ENCODE measurements around the gene CRACR2A.

Gene CRACR2A

DNA sequence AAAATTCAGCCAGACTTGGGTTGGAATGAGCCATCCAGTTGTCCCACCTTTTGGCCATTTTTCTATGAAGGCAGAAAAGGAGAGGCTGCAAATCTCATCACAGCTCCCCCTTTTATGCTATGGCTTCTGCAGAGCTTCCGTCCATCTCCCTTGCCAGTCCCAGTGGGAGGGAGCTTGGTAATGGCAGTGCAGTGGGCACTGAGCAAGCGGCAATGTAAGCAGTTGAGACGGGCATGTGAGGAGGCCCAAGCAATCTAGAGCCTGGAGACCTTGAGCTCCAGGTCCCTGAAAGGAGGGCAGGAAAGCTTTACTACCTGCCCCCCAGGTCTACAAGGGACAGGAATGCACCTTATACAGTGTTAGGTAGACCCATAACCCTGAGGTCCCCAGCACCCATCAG, 73.1 kb downstream of the CRACR2A start:
- H4K20me1 ChIP-seq (ENCODE audit: insufficient read depth, low read length) = no peaks in the 10 kb centered on the region
- no peak overlapping the region for H3K4me2 ChIP-seq (ENCODE audit: low read length)
- H3K36me3 ChIP-seq (replicated peaks; ENCODE audit: low read depth, low read length) = peaks cover 14% of the 10 kb centered on the region
- no peaks in the 10 kb centered on the region for H3K79me2 ChIP-seq (ENCODE audit: low read length)
- TF ChIP-seq, protein P1, sequence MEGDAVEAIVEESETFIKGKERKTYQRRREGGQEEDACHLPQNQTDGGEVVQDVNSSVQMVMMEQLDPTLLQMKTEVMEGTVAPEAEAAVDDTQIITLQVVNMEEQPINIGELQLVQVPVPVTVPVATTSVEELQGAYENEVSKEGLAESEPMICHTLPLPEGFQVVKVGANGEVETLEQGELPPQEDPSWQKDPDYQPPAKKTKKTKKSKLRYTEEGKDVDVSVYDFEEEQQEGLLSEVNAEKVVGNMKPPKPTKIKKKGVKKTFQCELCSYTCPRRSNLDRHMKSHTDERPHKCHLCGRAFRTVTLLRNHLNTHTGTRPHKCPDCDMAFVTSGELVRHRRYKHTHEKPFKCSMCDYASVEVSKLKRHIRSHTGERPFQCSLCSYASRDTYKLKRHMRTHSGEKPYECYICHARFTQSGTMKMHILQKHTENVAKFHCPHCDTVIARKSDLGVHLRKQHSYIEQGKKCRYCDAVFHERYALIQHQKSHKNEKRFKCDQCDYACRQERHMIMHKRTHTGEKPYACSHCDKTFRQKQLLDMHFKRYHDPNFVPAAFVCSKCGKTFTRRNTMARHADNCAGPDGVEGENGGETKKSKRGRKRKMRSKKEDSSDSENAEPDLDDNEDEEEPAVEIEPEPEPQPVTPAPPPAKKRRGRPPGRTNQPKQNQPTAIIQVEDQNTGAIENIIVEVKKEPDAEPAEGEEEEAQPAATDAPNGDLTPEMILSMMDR (IDR thresholded peaks at IDR 0.05; ENCODE audit: low read depth, low read length) = no peak
- TF ChIP-seq EZH2phosphoT487 (IDR thresholded peaks at IDR 0.05; ENCODE audit: low read depth) = no peak
- no peak overlapping the region for H3K27ac ChIP-seq (ENCODE audit: low read length)
- H2AFZ ChIP-seq (ENCODE audit: low read depth, low read length) = no peak overlapping the region
- H3K4me1 ChIP-seq (ENCODE audit: low read length) = no peaks in the 10 kb centered on the region
- no peak overlapping the region for H3K4me3 ChIP-seq (ENCODE audit: low read length)
- no peaks in the 10 kb centered on the region for H3K27me3 ChIP-seq (ENCODE audit: low read depth, low read length)
- no peaks in the 10 kb centered on the region for H3K9me3 ChIP-seq (ENCODE audit: insufficient read depth, low read length)
- H3K9ac ChIP-seq (ENCODE audit: low read length) = no peak overlapping the region

DNA sequence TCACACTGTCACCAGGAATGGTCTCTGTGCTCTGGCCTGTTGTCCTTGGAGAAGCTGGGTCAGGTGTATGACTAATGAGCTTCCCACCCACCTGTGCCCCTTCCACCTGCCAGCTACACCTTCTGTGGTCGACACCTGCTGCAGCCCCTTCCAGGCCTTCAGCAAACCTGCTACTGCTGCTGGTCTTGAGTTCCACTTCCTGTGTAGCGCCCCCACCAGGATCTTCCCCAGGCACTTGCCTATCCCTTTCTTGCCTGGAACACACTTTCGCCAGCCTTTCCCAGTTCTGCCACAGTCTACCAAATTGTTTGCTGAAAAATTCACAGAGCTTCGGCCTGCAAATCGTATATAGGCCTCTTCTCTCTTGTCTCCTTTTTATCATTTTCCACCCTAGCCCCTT, 75.3 kb downstream of the CRACR2A start:
- H2AFZ ChIP-seq (ENCODE audit: low read depth, low read length) = no peak overlapping the region
- no peak overlapping the region for H3K27ac ChIP-seq (ENCODE audit: low read length)
- H3K4me2 ChIP-seq (ENCODE audit: low read length) = no peak overlapping the region
- no peak overlapping the region for H3K4me3 ChIP-seq (ENCODE audit: low read length)
- H3K9me3 ChIP-seq (ENCODE audit: insufficient read depth, low read length) = no peaks in the 10 kb centered on the region
- H3K36me3 ChIP-seq (replicated peaks; ENCODE audit: low read depth, low read length) = peaks cover 22% of the 10 kb centered on the region
- H3K4me1 ChIP-seq (ENCODE audit: low read length) = no peaks in the 10 kb centered on the region
- H3K27me3 ChIP-seq (ENCODE audit: low read depth, low read length) = no peaks in the 10 kb centered on the region
- H3K79me2 ChIP-seq (ENCODE audit: low read length) = no peaks in the 10 kb centered on the region
- H3K9ac ChIP-seq (ENCODE audit: low read length) = no peak overlapping the region
- H4K20me1 ChIP-seq (ENCODE audit: insufficient read depth, low read length) = no peaks in the 10 kb centered on the region
- TF ChIP-seq, protein P1 (IDR thresholded peaks at IDR 0.05; ENCODE audit: low read depth, low read length) = no peak; the same call in 1 of the 2 replicates
- no peak for TF ChIP-seq EZH2phosphoT487 (IDR thresholded peaks at IDR 0.05; ENCODE audit: low read depth)

DNA sequence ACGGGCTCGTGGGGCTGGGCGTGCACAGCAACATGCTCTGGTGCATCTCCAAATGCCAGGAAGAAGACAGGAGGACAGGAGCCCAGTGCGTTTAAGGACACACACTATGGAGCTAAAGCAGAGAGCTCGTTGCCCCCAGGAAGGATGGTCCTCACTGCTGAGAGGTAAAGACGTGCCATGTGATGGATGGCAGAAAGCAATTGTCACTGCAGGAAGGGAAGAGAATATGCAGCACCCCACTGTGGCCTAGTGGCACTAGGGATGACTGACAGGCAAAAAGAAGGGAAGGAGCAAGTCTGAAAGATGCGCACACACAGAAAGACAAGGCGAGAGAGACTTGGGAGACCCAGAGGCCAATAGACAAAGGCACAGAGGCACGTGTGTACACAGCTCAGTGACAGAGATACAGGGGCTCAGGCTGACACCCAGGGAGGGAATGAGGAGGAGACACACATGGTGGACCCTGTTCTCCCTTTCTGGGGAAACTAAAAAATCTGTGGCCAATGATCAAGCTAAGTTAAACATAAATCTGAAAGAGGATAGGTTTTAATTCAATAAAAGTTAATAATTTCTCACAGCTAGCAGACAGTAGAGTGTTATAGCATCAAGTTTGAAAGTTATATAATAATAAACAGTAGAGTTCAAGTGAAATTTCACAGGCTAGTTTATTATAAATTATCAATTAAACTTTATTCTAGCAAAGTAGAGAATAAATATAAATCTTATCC, 78.8 kb downstream of the CRACR2A start:
- peaks cover 22% of the 10 kb centered on the region for H3K36me3 ChIP-seq (replicated peaks; ENCODE audit: low read depth, low read length)
- TF ChIP-seq, protein P1 (IDR thresholded peaks at IDR 0.05; ENCODE audit: low read depth, low read length) = no peak
- TF ChIP-seq EZH2phosphoT487 (IDR thresholded peaks at IDR 0.05; ENCODE audit: low read depth) = no peak
- no peak overlapping the region for H2AFZ ChIP-seq (ENCODE audit: low read depth, low read length)
- no peaks in the 10 kb centered on the region for H3K27me3 ChIP-seq (ENCODE audit: low read depth, low read length)
- H3K79me2 ChIP-seq (ENCODE audit: low read length) = no peaks in the 10 kb centered on the region
- no peak overlapping the region for H3K4me3 ChIP-seq (ENCODE audit: low read length)
- H3K9me3 ChIP-seq (ENCODE audit: insufficient read depth, low read length) = no peaks in the 10 kb centered on the region
- H3K27ac ChIP-seq (ENCODE audit: low read length) = no peak overlapping the region
- H3K4me2 ChIP-seq (ENCODE audit: low read length) = no peak overlapping the region
- no peak overlapping the region for H3K9ac ChIP-seq (ENCODE audit: low read length)
- H4K20me1 ChIP-seq (ENCODE audit: insufficient read depth, low read length) = no peaks in the 10 kb centered on the region
- no peaks in the 10 kb centered on the region for H3K4me1 ChIP-seq (ENCODE audit: low read length)

DNA sequence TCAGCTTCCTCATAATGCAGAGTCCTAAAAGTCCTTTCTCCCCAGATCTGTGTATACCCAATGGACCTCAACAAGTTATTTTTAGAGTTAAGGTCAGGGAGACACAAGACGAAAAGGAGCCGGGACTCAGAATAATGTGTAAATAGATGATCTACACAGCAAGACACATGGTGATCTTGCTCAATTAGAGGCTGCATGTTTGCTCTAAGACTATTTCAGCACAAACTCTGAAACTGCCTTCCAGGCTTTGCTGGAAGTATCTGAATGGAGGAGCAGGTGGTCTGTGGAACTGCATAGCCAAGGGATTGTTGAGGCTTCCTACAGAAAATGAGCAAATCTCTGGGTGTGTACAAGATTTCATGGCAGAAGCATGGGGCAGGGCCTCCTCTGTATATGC, 80.8 kb downstream of the CRACR2A start:
- Histone ChIP-seq H2AFZ (ENCODE audit: low read depth, low read length) (no peak overlapping the region), H3K27me3 (ENCODE audit: low read depth, low read length) (no peaks in the 10 kb centered on the region), H3K36me3 (replicated peaks; ENCODE audit: low read depth, low read length) (peaks cover 13% of the 10 kb centered on the region), H3K4me1 (ENCODE audit: low read length) (no peaks in the 10 kb centered on the region), H4K20me1 (ENCODE audit: insufficient read depth, low read length) (no peaks in the 10 kb centered on the region), H3K79me2 (ENCODE audit: low read length) (no peaks in the 10 kb centered on the region), H3K4me2 (ENCODE audit: low read length) (no peak overlapping the region), H3K9me3 (ENCODE audit: insufficient read depth, low read length) (no peaks in the 10 kb centered on the region), H3K27ac (ENCODE audit: low read length) (no peak overlapping the region), H3K4me3 (ENCODE audit: low read length) (no peak overlapping the region), H3K9ac (ENCODE audit: low read length) (no peak overlapping the region)
- TF ChIP-seq, protein P1 (IDR thresholded peaks at IDR 0.05; ENCODE audit: low read depth, low read length) = no peak
- no peak for TF ChIP-seq EZH2phosphoT487 (IDR thresholded peaks at IDR 0.05; ENCODE audit: low read depth)
